Measurements from ENCODE around the gene ARFGAP1. TPM values are rescaled to one million over a fixed set of nuclear protein-coding genes. Genes with fewer than 3 reads are reported as not detected.

ARFGAP1 gene
- total and polyA plus RNA-seq, 4 donors = 47.0 to 108 (median 87.6) TPM

- H3K27me3 ChIP-seq (ENCODE audit: control insufficient read depth in 3 of 3, insufficient read depth in 3 of 3, low read length in 2 of 3) = peaks cover 0 to 3% (median 3%) of the 10 kb centered on the region in 3 donors
- no peak for TF ChIP-seq CTCF (IDR thresholded peaks at IDR 0.05; ENCODE audit: control extremely low read depth, extremely low read depth)
- H3K27ac ChIP-seq (ENCODE audit: low read depth in 1 of 2, low read length in 1 of 2) = no peak overlapping the region
- 67 to 84% methylated on average over 34 of the region's 34 CpGs for WGBS, 2 donors
- ATAC-seq (ENCODE audit: insufficient read depth, low FRiP score) = no peak
- DNase-seq = no peak
- H3K36me3 ChIP-seq (ENCODE audit: control insufficient read depth in 4 of 4, insufficient read depth in 4 of 4, low read length in 4 of 4) = no peaks in the 10 kb centered on the region
- H3K9me3 ChIP-seq (ENCODE audit: control insufficient read depth in 4 of 4, insufficient read depth in 3 of 4, low read length in 3 of 4) = peaks cover 0 to 3% (median 0%) of the 10 kb centered on the region in 4 donors
- H3K9ac ChIP-seq (ENCODE audit: insufficient read depth in 1 of 2, low read length in 2 of 2) = no peak overlapping the region
- no peak overlapping the region for H3K4me3 ChIP-seq
- peaks cover 0 to 44% (median 13%) of the 10 kb centered on the region in 5 donors for H3K4me1 ChIP-seq (ENCODE audit: control insufficient read depth in 5 of 5, insufficient read depth in 5 of 5, low read length in 5 of 5)
Observed at GRCh38 chr20:63322146-63322932, 49.7 kb downstream of the ARFGAP1 start.

GRCh38 chr20:63322933-63323273 lies 50.3 kb downstream of the ARFGAP1 start:
- peaks cover 0 to 3% (median 0%) of the 10 kb centered on the region in 4 donors for H3K9me3 ChIP-seq (ENCODE audit: control insufficient read depth in 4 of 4, insufficient read depth in 3 of 4, low read length in 3 of 4)
- no peak overlapping the region for H3K27ac ChIP-seq (ENCODE audit: low read depth in 1 of 2, low read length in 1 of 2)
- DNase-seq = peak; percentile 23 to 43 (median 36)
- peaks cover 0 to 3% (median 3%) of the 10 kb centered on the region in 3 donors for H3K27me3 ChIP-seq (ENCODE audit: control insufficient read depth in 3 of 3, insufficient read depth in 3 of 3, low read length in 2 of 3)
- H3K4me1 ChIP-seq (ENCODE audit: control insufficient read depth in 5 of 5, insufficient read depth in 5 of 5, low read length in 5 of 5) = peaks cover 0 to 44% (median 13%) of the 10 kb centered on the region in 5 donors
- H3K9ac ChIP-seq (ENCODE audit: insufficient read depth in 1 of 2, low read length in 2 of 2) = no peak overlapping the region
- no peak for TF ChIP-seq CTCF (IDR thresholded peaks at IDR 0.05; ENCODE audit: control extremely low read depth, extremely low read depth)
- no peak for ATAC-seq (ENCODE audit: insufficient read depth, low FRiP score)
- no peak overlapping the region for H3K4me3 ChIP-seq
- no peaks in the 10 kb centered on the region for H3K36me3 ChIP-seq (ENCODE audit: control insufficient read depth in 4 of 4, insufficient read depth in 4 of 4, low read length in 4 of 4)
- WGBS, 2 donors = 38 to 50% methylated on average over 15 of the region's 15 CpGs

GRCh38 chr20:63323357-63323981 lies 50.9 kb downstream of the ARFGAP1 start:
- peak; percentile 11 to 35 (median 34) for DNase-seq
- H3K27me3 ChIP-seq (ENCODE audit: control insufficient read depth in 3 of 3, insufficient read depth in 3 of 3, low read length in 2 of 3) = peaks cover 0 to 3% (median 3%) of the 10 kb centered on the region in 3 donors
- peaks cover 0 to 3% (median 0%) of the 10 kb centered on the region in 4 donors for H3K9me3 ChIP-seq (ENCODE audit: control insufficient read depth in 4 of 4, insufficient read depth in 3 of 4, low read length in 3 of 4)

More at GRCh38 chr20:63323357-63323981, 50.9 kb downstream of the ARFGAP1 start:
- no peak overlapping the region for H3K9ac ChIP-seq (ENCODE audit: insufficient read depth in 1 of 2, low read length in 2 of 2)
- 70 to 73% methylated on average over 18 of the region's 18 CpGs for WGBS, 2 donors
- H3K27ac ChIP-seq (ENCODE audit: low read depth in 1 of 2, low read length in 1 of 2) = no peak overlapping the region
- H3K4me3 ChIP-seq = no peak overlapping the region
- no peak for TF ChIP-seq CTCF (IDR thresholded peaks at IDR 0.05; ENCODE audit: control extremely low read depth, extremely low read depth)
- no peak for ATAC-seq (ENCODE audit: insufficient read depth, low FRiP score)
- H3K4me1 ChIP-seq (ENCODE audit: control insufficient read depth in 5 of 5, insufficient read depth in 5 of 5, low read length in 5 of 5) = peaks cover 0 to 44% (median 13%) of the 10 kb centered on the region in 5 donors
- H3K36me3 ChIP-seq (ENCODE audit: control insufficient read depth in 4 of 4, insufficient read depth in 4 of 4, low read length in 4 of 4) = no peaks in the 10 kb centered on the region
